ENCODE data around the gene SSH2.

- no peak for TF ChIP-seq CTCF (IDR thresholded peaks at IDR 0.05; ENCODE audit: insufficient read depth, low read length, poor library complexity, severe bottlenecking)
- no peak for TF ChIP-seq EZH2phosphoT487 (conservative IDR thresholded peaks at IDR 0.05; ENCODE audit: low read length)
Observed at GRCh38 chr17:29687596-29687995, 242.4 kb downstream of the SSH2 start.

Data from SU-DHL-6 (cell line).